HG02571 (cell line): ENCODE data around the gene IGFL3.
"Not testable (repeated sequence)": the region's sequence is repeated elsewhere in the genome, so short reads cannot be mapped to it uniquely, and the experiment has no call there.

Source experiments
- ATAC-seq: cut with Tn5 transposase; IDR thresholded peaks from one replicate; pipeline ENCODE4 v1.9.1; 2021; ENCODE audit warnings: mild to moderate bottlenecking, moderate library complexity; ENCODE audit not compliant: unreplicated experiment

Gene IGFL3

GRCh38 chr19:46126086-46126580, 1.6 kb upstream of the IGFL3 start:
- ATAC-seq = no peak

GRCh38 chr19:46125447-46125846, 959 bp upstream of the IGFL3 start:
- ATAC-seq = no peak

GRCh38 chr19:46118136-46118535, 6.4 kb downstream of the IGFL3 start:
- no peak for ATAC-seq

DNA sequence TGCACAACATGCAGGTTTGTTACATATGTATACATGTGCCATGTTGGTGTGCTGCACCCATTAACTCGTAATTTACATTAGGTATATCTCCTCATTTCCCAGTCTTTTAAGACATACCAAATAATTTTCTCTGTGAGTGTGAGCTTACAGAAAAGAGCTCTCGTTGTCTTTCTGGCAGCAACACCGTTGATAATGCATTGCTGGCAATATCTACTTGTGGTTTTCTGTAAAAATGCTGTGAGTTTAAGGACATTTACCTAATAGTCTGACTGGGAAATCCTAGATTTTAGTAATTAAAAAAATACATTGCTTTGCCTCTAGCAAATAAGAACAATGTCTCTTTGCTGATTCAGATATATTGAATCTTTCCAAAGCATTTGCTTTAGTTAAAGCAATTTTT, 8.4 kb downstream of the IGFL3 start:
- no peak for ATAC-seq

DNA sequence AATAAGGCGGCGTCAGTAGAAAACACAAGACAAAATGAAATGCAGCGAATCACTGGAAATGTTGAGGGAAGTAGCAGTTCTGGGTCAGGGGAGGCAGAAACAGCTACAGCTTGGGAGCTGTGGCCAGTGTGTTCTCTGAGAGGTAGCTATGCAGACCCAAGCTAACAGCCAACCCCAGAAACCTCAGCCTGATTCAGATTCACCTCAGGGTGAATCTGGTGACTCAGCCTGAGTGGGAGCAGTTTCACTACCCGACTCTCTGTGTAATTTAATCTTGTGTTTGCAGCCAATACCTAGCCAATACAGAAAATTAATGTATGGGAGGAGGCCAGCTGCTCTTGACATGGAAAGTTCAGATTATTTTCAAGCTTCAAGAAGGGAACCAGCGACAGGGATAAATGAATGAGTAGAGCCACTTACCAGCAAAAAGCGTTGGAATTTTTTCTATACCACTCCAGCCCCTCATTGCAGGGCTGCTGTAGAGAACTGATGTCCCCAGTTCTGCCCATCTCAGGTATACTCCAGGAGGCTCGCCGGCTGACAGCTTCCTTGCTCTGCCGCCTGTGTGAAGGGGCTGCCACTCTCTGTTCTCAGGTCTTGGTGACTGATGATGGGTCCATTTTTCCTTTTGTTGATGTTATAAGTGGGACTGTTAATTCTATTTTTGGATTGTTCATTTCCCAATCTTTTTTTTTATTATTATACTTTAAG, 8.9 kb downstream of the IGFL3 start:
- ATAC-seq = peak; percentile 54

GRCh38 chr19:46113726-46114125, 10.8 kb downstream of the IGFL3 start:
- no peak for ATAC-seq

DNA sequence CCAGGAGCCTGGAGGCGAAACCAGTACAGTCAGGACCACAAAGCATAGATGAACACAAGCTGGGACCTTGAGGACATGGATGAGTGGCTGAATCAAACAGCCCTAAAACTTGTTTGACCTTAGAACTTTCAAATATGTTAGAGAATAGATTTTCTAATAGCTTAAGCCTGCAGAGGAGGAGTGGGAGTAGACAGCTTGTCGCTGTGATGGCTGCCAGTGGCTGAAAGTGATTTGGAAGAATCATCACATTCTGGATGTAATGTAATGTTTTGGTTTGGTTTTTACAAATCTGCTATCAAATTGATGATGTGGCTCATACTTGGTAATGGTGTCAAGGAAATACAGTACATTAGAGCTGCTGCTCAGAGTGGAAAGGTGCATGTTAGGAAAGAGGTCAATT, 12.0 kb downstream of the IGFL3 start:
- no peak for ATAC-seq

GRCh38 chr19:46111376-46111775, 13.1 kb downstream of the IGFL3 start:
- no peak for ATAC-seq

- no peak for ATAC-seq
Measured at GRCh38 chr19:46109876-46110275, 14.6 kb downstream of the IGFL3 start.

DNA sequence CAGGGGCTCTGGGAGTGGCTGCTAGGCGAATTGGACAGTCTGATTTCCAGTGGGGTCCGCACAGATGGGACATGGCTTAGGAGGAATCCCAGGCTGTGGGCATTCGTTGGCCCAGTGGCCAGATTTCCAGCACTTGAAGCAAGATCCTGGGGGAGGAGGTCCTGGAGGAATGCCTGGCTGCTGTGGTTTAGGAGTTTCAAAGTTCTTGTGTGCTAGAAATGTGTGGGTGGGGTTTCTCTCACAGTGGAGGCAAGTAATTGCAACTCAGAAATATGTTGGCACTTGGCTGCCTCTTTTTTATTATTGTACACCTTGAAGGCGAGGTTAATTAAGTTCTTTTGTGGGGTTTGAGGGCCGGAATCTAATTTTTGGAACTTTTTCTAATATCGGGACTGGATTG, 17.1 kb downstream of the IGFL3 start:
- no peak for ATAC-seq

DNA sequence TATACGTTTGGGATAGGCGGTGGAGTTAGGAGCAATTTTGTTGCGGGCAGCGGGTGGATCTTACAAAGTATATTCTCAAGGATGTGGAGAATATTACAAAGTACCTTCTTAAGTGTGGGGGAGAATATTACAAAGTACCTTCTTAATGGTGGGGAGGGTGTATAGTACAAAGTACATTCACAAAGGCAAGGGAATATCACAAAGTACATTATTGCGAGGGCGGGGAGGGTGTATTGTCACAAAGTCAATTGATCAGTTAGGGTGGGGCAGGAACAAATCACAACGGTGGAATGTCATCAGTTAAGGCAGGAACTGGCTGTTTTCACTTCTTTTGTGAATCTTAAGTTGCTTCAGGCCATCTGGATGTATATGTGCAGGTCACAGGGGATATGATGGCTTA, 22.2 kb downstream of the IGFL3 start:
- not testable (repeated sequence) for ATAC-seq

- ATAC-seq = no peak
Measured at GRCh38 chr19:46101293-46101692, 23.2 kb downstream of the IGFL3 start.

- no peak for ATAC-seq
Measured at GRCh38 chr19:46100344-46100743, 24.1 kb downstream of the IGFL3 start.

GRCh38 chr19:46090444-46090843, 34.0 kb downstream of the IGFL3 start:
- ATAC-seq = no peak

DNA sequence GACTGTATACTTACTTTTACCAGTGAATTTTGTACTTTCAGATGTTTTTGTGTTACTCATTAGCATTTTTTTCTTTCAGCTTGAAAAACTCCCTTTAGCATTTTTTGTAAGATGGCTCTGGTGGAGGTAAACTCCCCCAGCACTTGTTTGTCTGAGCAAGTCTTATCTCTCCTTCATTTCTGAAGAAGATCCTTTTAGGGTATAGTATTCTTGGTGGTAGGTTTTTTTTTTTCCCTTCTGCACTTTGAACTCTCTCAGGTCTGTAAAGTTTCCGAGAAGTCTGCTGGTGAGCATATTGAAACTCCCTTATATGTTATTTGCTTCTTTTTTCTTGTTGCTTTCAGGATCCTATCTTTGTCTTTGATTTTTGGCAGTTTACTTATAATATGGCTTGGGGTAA, 35.1 kb downstream of the IGFL3 start:
- ATAC-seq = no peak

DNA sequence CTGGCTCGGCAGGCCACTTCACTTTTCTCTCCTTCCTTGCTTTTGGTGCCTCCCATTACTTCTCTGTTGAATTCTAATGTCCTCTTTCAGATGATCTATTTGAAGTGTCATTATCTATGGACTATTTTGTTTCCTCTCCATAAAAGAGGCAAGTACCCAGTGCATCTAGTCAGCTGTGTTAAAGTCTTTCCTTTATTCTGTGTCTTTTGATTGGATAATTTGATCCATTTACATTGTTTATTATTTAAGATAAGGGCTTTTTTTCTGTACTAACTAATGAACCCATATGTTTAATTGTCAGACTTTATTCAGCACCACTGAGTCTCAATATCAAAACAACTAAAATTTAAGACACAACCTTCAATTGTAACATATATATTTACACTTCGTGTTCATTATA, 36.4 kb downstream of the IGFL3 start:
- no peak for ATAC-seq

DNA sequence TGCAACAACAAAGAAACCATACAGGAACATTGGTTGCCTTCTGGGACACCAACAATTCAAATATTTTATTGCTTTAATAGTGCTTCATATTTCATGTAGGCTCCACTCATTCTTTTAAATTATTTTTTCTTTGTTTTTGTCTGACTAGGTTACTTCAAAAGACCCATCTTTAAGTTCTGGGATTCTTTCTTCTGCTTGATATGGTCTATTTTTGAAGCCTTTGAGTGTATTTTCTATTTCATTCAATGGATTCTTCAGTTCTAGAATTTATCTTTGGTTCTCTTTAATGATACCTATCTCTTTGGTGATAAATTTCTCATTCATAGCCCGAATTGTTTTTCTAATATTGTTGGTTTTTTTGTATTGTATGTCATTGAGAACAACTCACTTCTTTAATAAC, 38.6 kb downstream of the IGFL3 start:
- ATAC-seq = no peak

GRCh38 chr19:46082728-46083050, 41.8 kb downstream of the IGFL3 start:
- no peak for ATAC-seq

DNA sequence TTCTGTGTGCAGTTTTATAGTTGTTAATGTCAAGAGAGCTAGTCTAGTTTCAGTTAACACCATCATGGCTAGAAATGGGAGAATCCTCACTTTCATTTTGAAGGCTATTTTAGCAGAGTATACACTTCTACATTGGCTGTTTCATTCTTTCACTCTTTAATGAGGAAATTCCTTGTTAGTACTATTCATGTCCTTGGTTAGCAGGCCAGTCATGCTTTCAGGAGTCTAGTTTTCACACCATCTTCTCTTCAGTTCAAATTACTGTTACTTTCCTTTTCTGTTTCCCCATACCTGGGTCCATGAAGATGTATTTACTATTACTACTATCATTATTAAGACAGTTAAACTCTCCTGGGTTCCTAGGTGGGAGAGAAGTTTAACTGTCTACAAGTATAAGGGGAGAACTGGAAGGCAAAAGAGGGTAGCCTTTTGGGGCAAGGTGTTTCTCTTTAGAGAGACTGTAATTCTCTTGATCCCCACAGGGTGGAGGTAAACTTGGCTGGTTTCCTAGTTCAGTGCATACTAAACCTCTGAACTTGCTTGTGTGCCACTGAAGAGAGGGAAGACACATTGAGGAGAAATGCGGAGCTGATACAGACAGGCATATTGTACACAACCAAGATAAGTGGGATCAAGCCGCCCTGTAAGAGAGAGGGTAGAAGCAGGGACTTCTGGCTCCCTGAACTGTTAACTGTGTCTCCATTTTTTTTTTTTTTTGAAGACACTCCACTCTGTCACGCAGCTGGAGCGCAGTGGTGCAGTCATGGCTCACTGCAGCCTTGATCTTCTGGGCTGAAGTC, 42.4 kb downstream of the IGFL3 start:
- ATAC-seq = no peak

- ATAC-seq = no peak
Measured at GRCh38 chr19:46080561-46080960, 43.9 kb downstream of the IGFL3 start.

DNA sequence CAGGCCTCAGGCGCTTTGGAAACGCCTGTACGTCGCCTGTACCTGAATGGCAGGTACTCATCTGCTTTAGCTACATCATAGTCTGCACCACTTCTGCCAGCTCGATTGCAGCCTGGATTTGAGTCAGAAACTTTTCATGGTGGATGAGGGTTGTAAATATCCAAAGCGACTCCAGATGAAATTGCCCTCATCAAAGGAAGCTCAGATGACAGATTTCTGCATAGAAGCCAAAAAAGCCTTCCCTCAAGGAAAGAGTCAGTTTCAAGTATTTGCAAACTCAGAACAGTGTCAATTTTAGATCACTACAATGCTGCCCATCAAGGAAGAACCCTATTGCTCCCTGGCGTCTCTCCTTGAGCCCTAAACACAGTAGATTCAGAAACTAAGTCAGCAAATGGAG, 44.9 kb downstream of the IGFL3 start:
- ATAC-seq = no peak

DNA sequence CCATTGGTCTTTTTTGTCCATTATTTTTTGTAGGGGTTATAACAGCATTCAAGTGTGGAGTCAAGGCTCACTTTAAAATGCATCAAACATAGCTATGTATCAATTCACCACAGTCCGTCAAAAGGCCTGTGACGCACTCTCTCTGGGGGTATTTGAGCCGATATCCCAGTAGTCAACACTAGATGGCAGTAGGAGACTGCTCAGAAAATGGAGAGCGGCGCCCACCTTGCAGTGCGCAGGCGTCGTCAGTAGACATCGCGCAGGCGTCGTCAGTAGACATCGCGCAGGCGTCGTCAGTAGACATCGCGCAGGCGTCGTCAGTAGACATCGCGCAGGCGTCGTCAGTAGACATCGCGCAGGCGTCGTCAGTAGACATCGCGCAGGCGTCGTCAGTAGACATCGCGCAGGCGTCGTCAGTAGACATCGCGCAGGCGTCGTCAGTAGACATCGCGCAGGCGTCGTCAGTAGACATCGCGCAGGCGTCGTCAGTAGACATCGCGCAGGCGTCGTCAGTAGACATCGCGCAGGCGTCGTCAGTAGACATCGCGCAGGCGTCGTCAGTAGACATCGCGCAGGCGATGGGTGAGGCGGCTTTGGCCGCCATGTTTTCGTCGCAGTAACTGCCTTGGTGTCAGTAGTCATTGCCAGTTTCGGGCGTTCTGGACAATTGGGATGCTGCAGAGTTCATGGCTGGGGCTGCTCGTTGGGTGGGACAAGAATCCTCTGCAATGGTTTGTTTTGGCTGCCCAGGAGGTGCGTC, 45.7 kb downstream of the IGFL3 start:
- not testable (repeated sequence) for ATAC-seq
